Measurements from ENCODE around the gene RETN.

RETN gene

GRCh38 chr19:7681340-7682174 lies 12.7 kb downstream of the RETN start:
- Histone ChIP-seq H3K36me3 (ENCODE audit: control insufficient read depth in 1 of 2, insufficient read depth in 2 of 2, low read length in 2 of 2) (peaks cover 14 to 17% of the 10 kb centered on the region in 2 experiments), H2AFZ (ENCODE audit: insufficient read depth, low read length, poor library complexity) (no peak overlapping the region), H3K27ac (ENCODE audit: low read depth, low read length) (no peak overlapping the region), H3K9ac (ENCODE audit: low read length) (peak overlapping the region; percentile 83), H3K14ac (ENCODE audit: low read length) (peak overlapping the region; percentile 95), H3K4me2 (ENCODE audit: low read length) (peak overlapping the region; percentile 88), H2BK5ac (ENCODE audit: low read depth, low read length, poor library complexity) (no peak overlapping the region), H3K79me1 (ENCODE audit: low read length) (peaks cover 5% of the 10 kb centered on the region), H3K4ac (ENCODE audit: low read depth, low read length) (peak overlapping the region; percentile 91), H3K4me1 (ENCODE audit: control insufficient read depth in 1 of 2, insufficient read depth in 2 of 2, low read length in 2 of 2) (peaks cover 11 to 17% of the 10 kb centered on the region in 2 experiments), H2BK12ac (ENCODE audit: low read length) (no peak overlapping the region), H3K9me3 (ENCODE audit: insufficient read depth, low read depth, low read length) (peaks cover 8% of the 10 kb centered on the region), H4K8ac (ENCODE audit: low read depth, low read length) (no peak overlapping the region), H4K12ac (ENCODE audit: low read depth, low read length) (peak overlapping the region; percentile 84), H3K79me2 (ENCODE audit: control insufficient read depth, insufficient read depth, low read length, poor library complexity) (peaks cover 4% of the 10 kb centered on the region), H2BK120ac (ENCODE audit: insufficient read depth, low read length, poor library complexity) (peak overlapping the region; percentile 20), H4K91ac (ENCODE audit: low read depth, low read length) (peak overlapping the region; percentile 53), H3K18ac (ENCODE audit: low read length) (peak overlapping the region; percentile 30), H3K27me3 (ENCODE audit: insufficient read depth, low read length) (no peaks in the 10 kb centered on the region), H2AK5ac (ENCODE audit: low read length) (peak overlapping the region; percentile 2), H3K4me3 (ENCODE audit: low read depth, low read length) (peak overlapping the region; percentile 94), H3K23ac (ENCODE audit: low read length) (no peak overlapping the region)
- WGBS (ENCODE audit: extremely low coverage, insufficient coverage, insufficient read length), result no CpG with 5 or more reads among the region's 43 CpGs
- DNase-seq, result peak; percentile 67 to 81

DNA sequence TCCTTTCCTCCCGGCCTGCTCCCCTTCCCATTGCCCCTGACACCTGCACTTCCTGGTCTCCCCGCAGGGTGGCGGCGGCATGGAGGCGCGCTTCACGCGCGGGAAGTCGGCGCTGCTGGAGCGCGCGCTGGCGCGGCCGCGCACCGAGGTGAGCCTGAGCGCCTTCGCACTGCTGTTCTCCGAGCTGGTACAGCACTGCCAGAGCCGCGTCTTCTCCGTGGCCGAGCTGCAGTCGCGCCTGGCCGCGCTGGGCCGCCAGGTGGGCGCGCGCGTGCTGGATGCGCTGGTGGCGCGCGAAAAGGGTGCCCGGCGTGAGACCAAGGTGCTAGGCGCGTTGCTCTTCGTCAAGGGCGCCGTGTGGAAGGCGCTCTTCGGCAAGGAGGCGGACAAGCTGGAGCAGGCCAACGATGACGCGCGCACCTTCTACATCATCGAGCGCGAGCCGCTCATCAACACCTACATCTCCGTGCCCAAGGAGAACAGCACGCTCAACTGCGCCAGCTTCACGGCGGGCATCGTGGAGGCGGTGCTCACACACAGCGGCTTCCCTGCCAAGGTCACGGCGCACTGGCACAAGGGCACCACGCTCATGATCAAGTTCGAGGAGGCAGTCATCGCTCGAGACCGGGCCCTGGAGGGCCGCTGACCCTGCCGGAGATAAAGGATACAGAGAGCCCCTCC lies 13.5 kb downstream of the RETN start:
- no peak overlapping the region for H2BK12ac ChIP-seq (ENCODE audit: low read length)
- no peak for DNase-seq
- no peak overlapping the region for H2AFZ ChIP-seq (ENCODE audit: insufficient read depth, low read length, poor library complexity)
- H3K9ac ChIP-seq (ENCODE audit: low read length), result no peak overlapping the region
- no peak overlapping the region for H3K14ac ChIP-seq (ENCODE audit: low read length)
- H4K12ac ChIP-seq (ENCODE audit: low read depth, low read length), result no peak overlapping the region
- peaks cover 8% of the 10 kb centered on the region for H3K9me3 ChIP-seq (ENCODE audit: insufficient read depth, low read depth, low read length)
- H3K4me1 ChIP-seq (ENCODE audit: control insufficient read depth in 1 of 2, insufficient read depth in 2 of 2, low read length in 2 of 2), result peaks cover 11 to 17% of the 10 kb centered on the region in 2 experiments
- H4K8ac ChIP-seq (ENCODE audit: low read depth, low read length), result no peak overlapping the region
- peak overlapping the region; percentile 0 for H3K4me3 ChIP-seq (ENCODE audit: low read depth, low read length)
- no peak overlapping the region for H3K23ac ChIP-seq (ENCODE audit: low read length)
- no peak overlapping the region for H2BK120ac ChIP-seq (ENCODE audit: insufficient read depth, low read length, poor library complexity)
- no peak overlapping the region for H3K4ac ChIP-seq (ENCODE audit: low read depth, low read length)
- no peak overlapping the region for H4K91ac ChIP-seq (ENCODE audit: low read depth, low read length)
- no CpG with 5 or more reads among the region's 74 CpGs for WGBS (ENCODE audit: extremely low coverage, insufficient coverage, insufficient read length)
- no peak overlapping the region for H3K27ac ChIP-seq (ENCODE audit: low read depth, low read length)
- peaks cover 4% of the 10 kb centered on the region for H3K79me2 ChIP-seq (ENCODE audit: control insufficient read depth, insufficient read depth, low read length, poor library complexity)
- H3K79me1 ChIP-seq (ENCODE audit: low read length), result peaks cover 5% of the 10 kb centered on the region
- no peak overlapping the region for H2AK5ac ChIP-seq (ENCODE audit: low read length)
- H3K27me3 ChIP-seq (ENCODE audit: insufficient read depth, low read length), result no peaks in the 10 kb centered on the region
- peak overlapping the region; percentile 88 for H3K4me2 ChIP-seq (ENCODE audit: low read length)
- H2BK5ac ChIP-seq (ENCODE audit: low read depth, low read length, poor library complexity), result no peak overlapping the region
- no peak overlapping the region for H3K18ac ChIP-seq (ENCODE audit: low read length)
- peaks cover 14 to 17% of the 10 kb centered on the region in 2 experiments for H3K36me3 ChIP-seq (ENCODE audit: control insufficient read depth in 1 of 2, insufficient read depth in 2 of 2, low read length in 2 of 2)

DNA sequence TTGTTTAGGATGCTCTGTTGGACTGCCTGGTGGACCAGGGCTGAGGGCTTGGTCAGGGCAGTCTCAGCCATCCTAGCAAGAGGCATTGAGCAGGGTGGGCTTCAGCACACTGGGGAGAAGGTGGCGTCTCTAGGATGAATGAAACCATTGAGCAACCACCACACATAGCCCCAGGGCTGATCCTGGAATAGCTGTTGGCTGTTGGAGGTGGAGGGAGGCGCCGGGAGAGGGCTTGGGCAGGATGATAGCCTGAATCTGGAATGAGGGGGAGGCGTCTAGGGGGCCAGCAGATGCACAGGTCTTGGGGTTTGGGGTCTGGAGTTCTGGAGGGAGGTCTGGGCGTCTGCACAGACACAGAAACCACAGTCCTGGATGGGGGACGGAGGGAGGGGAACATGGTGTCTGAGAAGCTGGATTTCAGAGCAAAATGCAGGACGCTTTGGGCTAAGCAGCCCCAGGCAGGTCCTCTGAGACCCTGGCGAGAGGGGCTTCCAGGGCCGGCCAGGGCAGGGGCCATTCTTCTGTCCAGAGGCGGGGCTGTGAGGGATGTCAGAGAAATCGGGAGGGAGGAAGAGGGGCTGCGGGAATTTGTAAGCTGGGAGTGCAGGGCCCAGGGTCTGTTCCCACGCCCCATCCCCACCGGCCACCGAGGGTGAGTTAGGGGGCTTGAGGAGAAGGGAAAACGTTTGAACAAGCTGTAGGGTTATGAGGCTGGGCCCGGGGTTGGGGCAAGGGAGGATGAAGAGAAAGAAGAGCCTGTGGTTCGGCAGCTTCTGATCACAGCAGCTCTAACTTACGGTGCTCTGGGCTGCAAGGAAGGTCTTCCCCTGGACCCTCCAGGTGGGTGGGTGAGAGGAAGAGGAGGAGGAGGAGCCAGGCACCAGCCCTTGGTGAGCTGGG lies 16.9 kb downstream of the RETN start:
- H2BK120ac ChIP-seq (ENCODE audit: insufficient read depth, low read length, poor library complexity), result no peak overlapping the region
- no peak overlapping the region for H2BK12ac ChIP-seq (ENCODE audit: low read length)
- peaks cover 4% of the 10 kb centered on the region for H3K79me1 ChIP-seq (ENCODE audit: low read length)
- no peak overlapping the region for H3K18ac ChIP-seq (ENCODE audit: low read length)
- no peak overlapping the region for H3K4me3 ChIP-seq (ENCODE audit: low read depth, low read length)
- no peak overlapping the region for H3K9ac ChIP-seq (ENCODE audit: low read length)
- peaks cover 14 to 17% of the 10 kb centered on the region in 2 experiments for H3K36me3 ChIP-seq (ENCODE audit: control insufficient read depth in 1 of 2, insufficient read depth in 2 of 2, low read length in 2 of 2)
- no peak overlapping the region for H2BK5ac ChIP-seq (ENCODE audit: low read depth, low read length, poor library complexity)
- H4K91ac ChIP-seq (ENCODE audit: low read depth, low read length), result no peak overlapping the region
- peaks cover 8 to 15% of the 10 kb centered on the region in 2 experiments for H3K4me1 ChIP-seq (ENCODE audit: control insufficient read depth in 1 of 2, insufficient read depth in 2 of 2, low read length in 2 of 2)
- no peak overlapping the region for H3K14ac ChIP-seq (ENCODE audit: low read length)
- H3K4me2 ChIP-seq (ENCODE audit: low read length), result no peak overlapping the region
- no peak overlapping the region for H2AFZ ChIP-seq (ENCODE audit: insufficient read depth, low read length, poor library complexity)
- H3K23ac ChIP-seq (ENCODE audit: low read length), result no peak overlapping the region
- H4K12ac ChIP-seq (ENCODE audit: low read depth, low read length), result no peak overlapping the region
- DNase-seq, result peak; percentile 15 to 52
- H3K79me2 ChIP-seq (ENCODE audit: control insufficient read depth, insufficient read depth, low read length, poor library complexity), result peaks cover 3% of the 10 kb centered on the region
- no peaks in the 10 kb centered on the region for H3K27me3 ChIP-seq (ENCODE audit: insufficient read depth, low read length)
- H3K9me3 ChIP-seq (ENCODE audit: insufficient read depth, low read depth, low read length), result peaks cover 7% of the 10 kb centered on the region
- H3K4ac ChIP-seq (ENCODE audit: low read depth, low read length), result no peak overlapping the region
- H3K27ac ChIP-seq (ENCODE audit: low read depth, low read length), result no peak overlapping the region
- H4K8ac ChIP-seq (ENCODE audit: low read depth, low read length), result peak overlapping the region; percentile 12
- H2AK5ac ChIP-seq (ENCODE audit: low read length), result no peak overlapping the region
- no CpG with 5 or more reads among the region's 19 CpGs for WGBS (ENCODE audit: extremely low coverage, insufficient coverage, insufficient read length)

- Histone ChIP-seq H3K9ac (ENCODE audit: low read length) (no peak overlapping the region), H3K23ac (ENCODE audit: low read length) (no peak overlapping the region), H3K27ac (ENCODE audit: low read depth, low read length) (no peak overlapping the region), H3K4me1 (ENCODE audit: control insufficient read depth in 1 of 2, insufficient read depth in 2 of 2, low read length in 2 of 2) (peaks cover 6 to 8% of the 10 kb centered on the region in 2 experiments), H3K79me2 (ENCODE audit: control insufficient read depth, insufficient read depth, low read length, poor library complexity) (no peaks in the 10 kb centered on the region), H3K36me3 (ENCODE audit: control insufficient read depth in 1 of 2, insufficient read depth in 2 of 2, low read length in 2 of 2) (peaks cover 13 to 15% of the 10 kb centered on the region in 2 experiments), H2BK5ac (ENCODE audit: low read depth, low read length, poor library complexity) (no peak overlapping the region), H3K4me3 (ENCODE audit: low read depth, low read length) (no peak overlapping the region), H3K27me3 (ENCODE audit: insufficient read depth, low read length) (no peaks in the 10 kb centered on the region), H3K14ac (ENCODE audit: low read length) (no peak overlapping the region), H3K9me3 (ENCODE audit: insufficient read depth, low read depth, low read length) (peaks cover 12% of the 10 kb centered on the region), H3K79me1 (ENCODE audit: low read length) (peaks cover 2% of the 10 kb centered on the region), H2AFZ (ENCODE audit: insufficient read depth, low read length, poor library complexity) (no peak overlapping the region), H2BK120ac (ENCODE audit: insufficient read depth, low read length, poor library complexity) (no peak overlapping the region), H4K12ac (ENCODE audit: low read depth, low read length) (no peak overlapping the region), H2AK5ac (ENCODE audit: low read length) (no peak overlapping the region), H3K4me2 (ENCODE audit: low read length) (no peak overlapping the region), H4K91ac (ENCODE audit: low read depth, low read length) (no peak overlapping the region), H3K4ac (ENCODE audit: low read depth, low read length) (no peak overlapping the region), H4K8ac (ENCODE audit: low read depth, low read length) (no peak overlapping the region), H2BK12ac (ENCODE audit: low read length) (no peak overlapping the region), H3K18ac (ENCODE audit: low read length) (no peak overlapping the region)
- no CpG with 5 or more reads among the region's 12 CpGs for WGBS (ENCODE audit: extremely low coverage, insufficient coverage, insufficient read length)
- no peak for DNase-seq
Observed at GRCh38 chr19:7687177-7687576, 18.3 kb downstream of the RETN start.

Data from trophoblast cell (in vitro differentiated cells and primary cell).